Activated CD8-positive, alpha-beta memory T cell treated with anti-CD3 and anti-CD28 coated beads, Interleukin-2, amount 50 U/mL, for 1 hour (primary cell): ENCODE results near the gene UTS2B.

ENCODE experiments used
- DNase-seq: peaks from one replicate; pipeline ENCODE4 v3.0.0-alpha.2; 2020; ENCODE audit errors: extremely low read depth

UTS2B gene

DNA sequence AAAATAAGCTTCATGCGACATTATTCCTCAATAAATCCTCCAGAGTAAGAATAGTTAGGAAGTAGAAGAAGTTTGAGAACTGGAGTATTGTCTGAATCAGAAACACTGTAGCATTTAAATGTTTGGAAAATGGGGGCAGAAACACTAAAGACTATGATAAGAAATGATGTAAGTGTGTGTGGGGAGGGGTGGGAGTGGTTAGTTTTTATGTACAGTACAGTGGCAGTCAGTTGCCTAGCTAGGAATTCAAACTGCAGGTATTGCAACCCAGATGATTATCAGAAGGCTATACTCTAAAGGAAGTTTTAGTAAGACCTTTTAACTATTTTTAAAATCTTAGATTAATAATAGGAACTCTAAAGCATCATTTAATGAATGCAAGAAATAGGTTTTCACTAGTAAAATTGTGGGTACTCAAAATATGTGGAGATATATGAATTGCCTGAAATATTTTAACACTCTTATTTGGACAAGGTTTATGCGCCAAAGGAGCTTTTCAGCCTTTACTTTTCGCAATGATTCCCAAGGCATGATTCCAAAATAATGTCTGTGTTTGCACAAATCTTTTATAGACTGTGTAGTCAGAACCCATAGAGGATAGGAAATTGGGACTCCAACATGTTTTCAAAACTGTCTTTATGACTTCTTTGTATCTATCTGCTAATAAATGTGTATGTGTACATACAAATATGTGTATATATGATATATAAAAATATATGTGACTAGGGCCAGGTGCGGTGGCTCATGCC lies 9.1 kb downstream of the UTS2B start:
- DNase-seq = no peak

DNA sequence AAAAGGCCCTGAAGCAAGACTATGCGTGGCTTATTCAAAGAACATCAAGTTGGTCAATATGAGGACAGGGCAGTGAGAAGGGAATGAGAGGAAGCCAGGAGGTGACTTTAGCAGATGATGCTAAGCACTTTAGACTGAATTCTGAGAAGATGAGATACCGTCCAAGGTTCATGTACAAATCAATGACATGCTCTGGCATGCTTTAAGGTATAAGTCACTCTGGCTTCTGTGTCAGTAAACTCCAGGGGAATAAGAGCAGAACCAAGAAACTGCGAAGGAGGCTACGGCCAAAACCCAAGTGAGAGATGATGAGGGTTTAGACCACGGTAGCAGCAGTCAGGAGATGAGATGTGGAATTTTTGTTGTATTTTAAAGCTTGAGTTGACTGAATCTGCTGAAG lies 10.0 kb downstream of the UTS2B start:
- no peak for DNase-seq

DNA sequence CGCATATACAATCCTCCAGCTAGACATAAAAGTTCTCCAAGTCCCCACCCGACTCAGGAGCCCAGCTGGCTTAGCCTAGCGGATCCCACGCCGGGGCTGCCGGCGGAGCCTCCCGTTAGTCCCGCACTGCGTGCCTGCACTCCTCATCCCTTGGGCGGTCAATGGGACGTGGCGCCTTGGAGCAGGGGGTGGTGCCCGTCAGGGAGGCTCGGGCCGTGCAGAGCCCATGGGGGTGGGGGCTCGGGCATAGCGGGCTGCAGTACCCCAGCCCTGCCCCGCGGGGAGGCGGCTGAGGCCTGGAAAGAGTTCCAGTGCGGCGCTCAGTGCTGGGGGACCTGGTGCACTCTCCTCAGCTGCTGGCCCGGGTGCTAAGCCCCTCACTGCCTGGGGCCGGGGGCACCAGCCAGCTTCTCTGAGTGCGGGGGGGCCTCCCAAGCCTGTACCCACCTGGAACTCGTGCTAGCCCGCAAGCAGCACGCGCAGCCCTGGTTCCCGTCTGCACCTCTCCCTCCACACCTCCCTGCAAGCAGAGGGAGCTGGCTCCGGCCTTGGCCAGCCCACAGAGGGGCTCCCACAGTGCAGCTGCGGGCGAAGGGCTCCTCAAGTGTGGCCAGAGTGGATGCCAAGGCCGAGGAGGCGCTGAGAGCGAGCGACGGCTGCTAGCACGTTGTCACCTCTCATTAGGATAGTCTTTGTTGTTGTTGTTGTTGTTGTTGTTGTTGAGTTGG lies 13.3 kb downstream of the UTS2B start:
- no peak for DNase-seq

DNA sequence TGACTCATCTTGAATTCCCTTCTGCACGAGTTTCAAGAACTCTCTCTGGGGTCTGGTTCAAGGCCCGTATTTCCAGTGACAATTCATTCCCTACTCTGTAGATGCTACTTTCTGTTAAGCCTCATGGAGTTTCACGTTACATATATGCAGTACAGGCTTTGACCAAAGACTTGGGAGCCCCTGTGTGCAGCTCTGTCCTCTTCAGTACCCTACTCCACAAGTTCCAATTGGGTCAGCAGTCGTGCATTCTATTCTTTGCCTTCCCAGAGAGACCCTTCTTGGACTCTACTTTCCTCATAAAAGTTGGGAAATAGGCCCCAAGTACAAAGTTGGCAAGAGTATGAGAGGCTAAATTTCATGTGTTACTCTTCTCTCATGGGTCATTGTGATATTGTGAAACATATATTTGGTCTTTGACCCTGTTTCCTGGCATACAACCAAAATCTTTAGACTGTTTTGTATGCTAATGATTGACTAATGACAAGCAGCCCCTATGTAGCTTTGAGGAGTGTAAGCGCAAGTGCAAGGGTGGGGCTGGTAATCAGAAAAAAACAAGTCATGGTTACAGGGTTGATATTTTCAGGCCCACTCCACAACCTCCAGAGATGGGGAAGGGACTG lies 16.1 kb downstream of the UTS2B start:
- DNase-seq = no peak

DNA sequence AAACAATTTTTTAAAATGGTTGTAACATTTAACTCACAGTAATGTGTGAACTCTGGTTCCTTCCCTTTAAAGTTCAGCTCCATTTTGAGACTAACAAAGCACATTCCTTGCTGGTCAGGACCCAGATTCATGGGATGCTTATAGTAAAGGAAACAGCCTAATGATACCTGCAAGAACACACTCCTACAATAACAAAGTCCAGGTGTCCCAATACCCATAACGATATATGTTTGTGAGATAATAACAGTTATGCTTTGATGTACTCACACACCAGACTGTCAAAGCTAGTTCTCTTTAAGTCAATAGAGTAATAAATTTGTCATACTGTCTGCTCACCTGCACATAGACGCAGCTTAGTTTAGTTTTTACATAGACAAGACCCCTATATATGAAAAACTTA lies 17.0 kb downstream of the UTS2B start:
- DNase-seq = no peak

DNA sequence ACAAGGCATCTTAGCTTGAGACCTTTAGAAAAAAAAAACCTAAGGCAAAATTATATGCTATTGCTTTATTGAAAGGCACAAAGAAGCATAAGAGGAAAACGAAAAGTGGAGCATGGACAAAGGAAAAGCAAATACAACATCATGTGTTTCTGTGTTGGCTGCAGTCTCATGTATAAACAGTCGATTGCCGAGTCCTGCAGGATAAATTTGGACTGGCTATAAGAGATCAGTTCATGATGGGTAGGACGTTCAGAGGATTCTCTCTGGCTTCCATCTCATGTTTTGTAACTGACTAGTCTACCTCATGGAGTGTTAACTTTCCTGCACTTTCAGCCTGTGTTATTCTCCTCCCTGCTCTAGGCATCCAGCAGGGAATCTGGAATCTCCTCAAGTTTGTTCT lies 23.0 kb downstream of the UTS2B start:
- DNase-seq = no peak

DNA sequence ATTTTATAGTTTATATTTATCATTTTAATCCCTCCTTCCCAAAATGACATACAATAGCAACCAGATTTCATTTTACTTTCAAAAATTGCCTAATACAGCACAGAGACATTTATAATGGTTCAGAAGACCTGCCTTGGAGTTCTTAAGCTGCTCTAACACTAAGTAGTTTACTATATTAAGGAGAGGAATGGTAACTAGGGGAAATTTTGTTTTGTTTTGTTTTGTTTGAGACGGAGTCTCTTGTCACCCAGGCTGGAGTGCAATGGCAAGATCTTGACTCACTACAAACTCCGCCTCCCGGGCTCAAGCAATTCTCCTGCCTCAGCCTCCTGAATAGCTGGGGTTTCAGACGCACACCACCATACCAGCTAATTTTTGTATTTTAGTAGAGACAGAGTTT lies 23.9 kb downstream of the UTS2B start:
- no peak for DNase-seq

DNA sequence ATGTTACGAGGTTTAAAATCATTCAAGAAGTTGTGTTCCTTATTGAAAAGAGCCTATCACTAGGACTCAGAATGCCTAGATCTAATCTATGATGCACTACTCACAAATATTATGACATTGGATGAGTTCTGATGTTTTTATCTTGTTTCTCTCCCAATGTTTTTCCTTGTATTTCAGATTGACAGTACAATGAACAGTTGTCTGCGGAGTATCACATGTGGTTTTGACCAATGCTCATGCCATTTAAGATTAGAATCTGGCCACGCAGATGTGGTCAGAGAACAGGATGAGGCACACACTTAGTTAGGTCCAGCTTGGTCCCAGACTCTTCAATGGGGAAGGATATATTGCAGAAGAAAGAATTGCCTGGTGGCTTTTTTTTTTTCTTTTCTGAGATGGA lies 26.7 kb downstream of the UTS2B start:
- no peak for DNase-seq

DNA sequence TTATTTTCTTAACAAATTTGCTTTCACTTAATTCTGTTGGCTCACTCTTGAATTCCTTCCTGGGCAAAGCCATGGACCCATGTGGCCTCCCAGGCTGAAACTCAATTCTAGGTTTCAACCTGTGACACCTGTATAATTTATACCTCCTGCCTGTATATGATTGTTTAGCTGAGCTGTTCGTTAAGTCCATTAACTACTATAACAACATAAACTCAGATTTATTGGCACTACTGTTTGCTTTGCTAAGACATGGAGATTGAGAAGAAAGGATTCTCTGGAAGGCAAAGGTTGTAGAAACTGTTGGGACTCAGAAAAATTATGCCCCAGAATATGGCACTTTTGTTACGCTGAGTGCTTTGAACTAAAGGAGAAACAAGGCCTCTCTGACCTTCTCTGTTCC lies 27.9 kb downstream of the UTS2B start:
- no peak for DNase-seq

DNA sequence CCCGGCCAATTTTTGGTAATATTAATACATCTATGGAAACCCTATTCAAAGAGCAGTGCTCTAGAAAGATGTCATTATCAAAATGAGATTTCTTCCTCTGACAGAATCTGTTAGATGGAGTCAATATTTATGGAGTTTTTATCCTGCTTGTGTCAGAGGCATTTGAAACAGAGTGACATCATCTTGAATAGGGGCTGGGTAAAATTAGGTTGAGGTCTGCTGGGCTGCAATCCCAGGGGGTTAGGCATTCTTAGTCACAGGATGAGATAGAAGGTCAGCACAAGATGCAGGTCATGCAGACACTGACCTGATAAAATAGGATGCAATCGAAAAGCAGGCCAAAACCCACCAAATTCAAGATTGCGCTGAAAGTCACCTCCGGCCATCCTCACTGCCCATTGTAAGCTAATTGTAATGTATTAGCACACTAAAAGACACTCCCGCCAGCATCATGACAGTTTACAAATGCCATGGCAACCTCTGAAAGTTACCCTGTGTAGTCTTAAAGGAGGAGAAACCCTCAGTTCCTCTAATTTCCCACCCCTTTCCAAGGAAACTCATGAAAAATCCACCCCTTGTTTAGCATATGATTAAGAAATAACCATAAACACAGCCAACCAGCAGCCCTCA lies 28.4 kb downstream of the UTS2B start:
- no peak for DNase-seq

DNA sequence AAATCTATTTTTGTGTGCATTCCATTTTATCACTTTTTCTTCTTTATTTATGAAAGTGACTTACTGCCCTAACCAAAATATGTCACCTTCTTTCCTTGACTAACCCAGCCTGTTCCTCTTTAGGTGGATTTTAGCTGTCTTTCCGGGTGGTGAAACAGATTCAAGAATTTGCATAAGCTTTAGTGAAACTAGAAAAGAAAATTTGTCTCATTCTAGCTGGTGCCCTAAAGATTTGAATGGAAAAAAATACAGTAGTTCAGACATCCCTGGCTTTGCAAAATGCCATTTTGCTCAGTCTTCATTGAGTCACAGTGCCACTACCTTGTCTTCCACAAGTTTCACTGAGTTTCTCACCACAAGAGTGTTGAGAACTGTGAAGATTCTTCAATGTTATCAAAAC lies 29.3 kb downstream of the UTS2B start:
- DNase-seq = no peak

DNA sequence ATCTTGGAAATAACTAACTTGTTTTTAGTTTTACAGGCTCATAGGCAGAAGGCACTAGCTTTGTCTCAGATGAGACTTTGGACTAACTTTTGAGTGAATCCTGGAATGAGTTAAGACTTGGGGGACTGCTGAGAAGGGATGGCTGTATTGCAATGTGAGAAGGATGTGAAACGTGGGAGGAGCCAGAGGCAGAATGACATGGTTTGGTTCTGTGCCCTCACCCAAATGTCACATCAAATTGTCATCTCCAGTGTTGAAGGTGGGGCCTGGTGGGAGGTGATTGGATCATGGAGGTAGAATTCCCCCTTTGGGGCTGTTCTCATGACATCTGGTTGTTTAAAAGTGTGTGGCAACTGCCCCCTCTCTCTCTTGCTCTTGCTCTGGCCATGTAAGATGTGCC lies 29.9 kb downstream of the UTS2B start:
- no peak for DNase-seq

DNA sequence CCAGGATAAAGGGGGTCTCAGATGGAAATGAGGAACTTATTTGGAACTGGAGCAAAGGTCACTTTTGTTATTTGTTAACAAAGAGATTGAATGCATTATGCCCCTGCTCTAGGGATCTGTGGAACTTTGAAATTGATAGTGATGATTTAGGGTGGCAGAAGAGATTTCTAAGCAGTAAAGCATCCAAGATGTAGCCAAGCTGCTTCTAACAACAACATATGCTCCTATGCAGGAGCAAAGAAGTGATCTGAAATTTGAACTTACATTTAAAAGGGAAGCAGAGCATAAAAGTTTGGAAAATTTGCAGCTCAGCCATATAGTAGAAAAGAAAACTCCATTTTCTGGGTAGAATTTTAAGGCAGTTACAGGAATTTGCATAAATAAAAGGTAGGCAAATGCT lies 31.5 kb downstream of the UTS2B start:
- DNase-seq = no peak

DNA sequence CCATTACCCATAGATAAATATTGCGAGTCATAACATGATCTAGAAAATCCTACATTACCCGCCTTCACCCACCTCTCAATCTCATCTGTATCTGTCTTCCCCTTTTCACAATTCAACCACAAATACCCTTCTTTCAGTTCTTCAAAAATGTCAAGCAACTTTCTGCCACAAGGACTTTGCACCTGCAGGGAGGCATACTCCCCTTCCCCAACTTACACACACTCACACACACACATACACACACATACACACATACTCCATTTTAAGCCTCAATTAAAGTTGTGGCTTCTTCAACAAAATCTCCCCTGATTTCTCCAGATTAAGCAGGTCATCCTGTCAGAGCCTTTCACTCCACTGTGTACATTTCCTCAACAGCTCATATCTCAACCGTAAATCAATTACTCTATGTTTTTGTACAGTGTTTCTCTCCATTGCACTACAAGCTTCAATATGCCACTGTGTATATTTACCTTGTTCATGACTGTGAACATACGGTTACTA lies 34.2 kb downstream of the UTS2B start:
- DNase-seq = no peak

DNA sequence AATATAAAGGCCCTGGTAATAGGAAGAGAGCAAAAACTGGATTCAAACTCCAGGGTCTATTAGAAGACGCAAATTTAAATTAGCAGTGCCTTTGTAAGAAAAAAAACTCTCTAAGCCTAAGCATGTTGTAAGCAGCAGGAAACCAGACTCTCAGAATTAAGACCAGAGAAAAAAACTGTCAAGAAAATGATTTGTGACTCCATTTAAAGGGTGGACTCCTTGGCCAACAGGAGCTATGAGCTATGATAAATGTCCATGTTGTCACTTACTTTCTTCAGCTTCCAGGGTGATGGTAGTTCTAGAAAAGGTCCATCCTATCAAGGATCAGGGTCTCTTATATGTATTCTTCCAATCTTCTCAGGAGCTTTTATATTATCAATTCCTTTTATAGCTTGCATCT lies 36.0 kb downstream of the UTS2B start:
- DNase-seq = no peak

DNA sequence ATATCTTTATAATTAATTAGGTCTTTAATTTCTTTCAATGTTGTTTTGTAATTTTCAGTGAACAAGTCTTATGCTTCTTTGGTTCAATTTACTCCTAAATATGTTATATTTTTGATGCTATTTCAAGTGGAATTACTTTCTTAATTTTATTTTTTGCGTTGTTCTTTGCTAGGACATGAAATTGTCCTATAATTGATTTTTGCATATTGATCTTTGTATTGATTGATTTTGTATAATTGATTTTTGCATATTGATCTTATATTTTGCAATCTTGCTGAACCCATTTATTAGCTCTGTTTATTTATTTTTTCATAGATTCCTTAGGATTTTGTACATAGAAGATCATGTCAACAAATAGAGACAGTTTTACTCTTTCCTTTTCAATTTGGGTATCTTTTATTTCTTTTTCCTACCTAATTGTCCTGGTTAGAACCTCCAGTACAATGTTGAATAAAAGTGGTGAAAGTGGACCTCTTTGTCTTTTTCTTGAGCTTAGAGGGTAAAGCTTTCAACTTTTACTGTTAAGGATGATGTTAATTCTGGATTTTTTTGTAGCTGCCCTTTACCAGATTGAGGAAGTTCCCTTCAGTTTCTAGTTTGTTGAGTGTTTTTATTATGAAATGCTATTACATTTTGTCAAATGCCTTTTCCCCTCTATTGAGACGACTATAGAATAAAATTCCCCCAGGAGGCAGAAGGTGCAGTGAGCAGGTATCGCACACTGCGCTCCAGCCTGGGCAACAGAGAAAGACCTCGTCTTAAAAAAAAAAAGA lies 37.9 kb downstream of the UTS2B start:
- no peak for DNase-seq

DNA sequence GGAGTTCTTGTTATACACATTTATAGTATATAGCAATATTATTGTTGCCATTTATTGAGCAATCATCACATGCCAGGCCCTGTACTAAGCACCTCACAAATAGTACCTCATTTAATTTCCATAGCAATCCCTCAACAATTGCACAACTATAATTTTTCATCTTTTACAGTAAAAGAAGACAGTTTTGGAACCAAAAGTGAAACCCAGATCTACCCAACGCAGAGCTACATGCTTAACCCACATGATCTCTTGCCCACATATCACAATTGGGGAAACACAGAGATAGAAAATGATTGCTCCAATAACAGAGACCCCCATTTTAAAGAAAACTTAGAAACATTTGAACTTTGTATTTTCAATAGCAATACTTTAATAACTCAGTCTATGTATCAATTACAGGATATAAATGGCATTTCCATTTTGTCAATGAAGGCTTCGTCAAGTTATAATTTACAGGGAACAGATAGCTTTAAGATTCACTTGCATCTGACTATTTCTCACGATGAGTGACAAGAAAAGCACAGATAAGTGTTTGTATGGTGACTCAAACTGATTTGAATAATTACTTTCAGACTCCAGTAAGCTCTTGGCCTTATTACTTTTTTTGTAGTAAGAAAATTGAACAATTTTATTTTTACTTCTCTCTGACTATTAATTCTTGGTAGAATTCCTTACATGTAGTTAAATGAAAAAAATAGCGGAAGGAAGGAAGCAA lies 39.9 kb downstream of the UTS2B start:
- DNase-seq = no peak

DNA sequence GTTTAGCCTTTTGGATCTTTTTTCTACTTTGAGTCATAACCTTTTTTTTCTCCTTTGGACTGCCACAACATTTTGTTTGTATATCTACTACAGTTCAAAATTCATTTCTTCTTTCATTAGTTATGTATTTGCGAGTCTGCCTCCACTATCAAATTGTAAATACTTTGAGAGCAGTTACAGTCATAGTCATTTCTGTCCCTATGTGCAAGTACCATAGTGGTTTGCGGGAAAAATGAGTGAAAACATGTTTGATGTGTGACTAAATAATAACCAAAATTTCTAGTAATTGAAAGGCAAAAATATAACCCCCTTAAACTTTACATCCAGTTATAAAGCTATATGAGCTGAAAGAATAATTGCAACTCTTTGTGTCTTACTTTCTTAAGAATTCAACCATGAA lies 46.9 kb downstream of the UTS2B start:
- DNase-seq = no peak

DNA sequence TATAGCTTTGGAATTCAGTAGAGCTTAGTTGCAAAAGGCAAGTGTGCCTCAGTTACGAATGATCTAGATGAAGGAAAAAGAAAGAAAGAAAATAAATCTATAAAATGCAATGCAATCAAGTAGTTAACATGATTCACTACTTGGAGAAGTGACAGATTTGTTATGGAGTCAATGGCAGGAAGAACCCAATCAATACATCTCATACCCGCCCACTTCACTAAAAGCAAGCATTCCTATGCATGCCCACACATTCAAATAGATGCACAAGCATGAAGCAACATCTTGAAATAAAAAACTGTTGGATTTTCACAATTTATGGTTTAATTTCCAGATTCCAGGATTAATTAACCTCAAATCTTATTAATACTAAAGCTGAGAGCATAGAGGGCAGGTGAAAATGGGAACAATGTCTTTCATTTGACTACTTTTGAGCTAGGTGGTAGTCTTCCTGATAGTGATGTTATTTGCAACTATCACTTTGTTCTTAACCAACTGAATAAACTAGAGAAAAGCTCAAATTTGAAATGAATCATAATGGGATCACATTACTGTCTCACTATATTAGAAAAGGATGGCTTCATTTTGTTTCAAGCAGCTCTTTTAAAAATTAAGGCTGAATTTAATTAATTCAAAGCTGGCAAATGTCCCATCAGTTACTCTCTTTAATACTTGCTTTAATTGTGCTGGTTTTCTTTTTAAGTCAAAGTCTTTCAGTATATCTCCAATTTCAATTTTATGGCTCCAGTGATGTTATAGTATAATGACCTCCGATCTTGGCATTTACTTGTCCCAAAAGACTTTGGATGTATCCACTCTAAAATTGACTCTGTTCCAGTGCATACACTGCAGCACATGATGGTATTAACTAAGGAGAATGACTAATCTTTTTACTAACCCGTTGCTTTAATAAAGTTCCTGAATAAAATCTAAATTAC lies 47.8 kb downstream of the UTS2B start:
- DNase-seq = no peak

DNA sequence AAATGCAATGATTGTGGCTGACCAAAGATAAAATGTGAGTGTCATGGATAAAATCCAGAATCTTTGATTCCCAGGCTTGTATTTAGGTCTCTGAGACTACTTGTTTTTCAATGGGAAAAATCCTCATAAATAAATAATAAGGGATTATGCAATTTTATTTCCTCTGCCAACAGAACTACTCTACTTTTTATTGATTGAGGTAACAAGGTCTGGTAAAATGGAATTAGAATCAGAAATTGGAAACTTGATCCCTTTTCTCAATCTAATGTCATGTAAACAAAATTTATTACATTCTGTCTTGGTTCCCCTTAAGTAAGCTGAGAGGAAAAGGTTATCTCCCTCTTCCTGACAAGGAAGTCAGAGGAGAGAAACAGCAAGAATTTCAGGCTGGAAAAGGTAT lies 49.4 kb downstream of the UTS2B start:
- no peak for DNase-seq
